Ovary (tissue), 3 donors: ENCODE data around the gene CD74.

ENCODE experiments used
- CTCF ChIP-seq, 3 donors: fragments of 450-650 bp in 2 of 3; fragments of 200-600 bp in 1 of 3; IDR thresholded peaks; one replicate each; pipeline versions ENCODE4 v1.5.1 to v1.8.0; 2016 to 2022; ENCODE audit warnings: antibody characterized with exemption in 3 of 3, mild to moderate bottlenecking in 1 of 3
- EP300 ChIP-seq: sonication (generic); formaldehyde crosslinking; IDR thresholded peaks from one replicate; pipeline ENCODE4 v1.6.1; 2017; ENCODE audit warnings: antibody characterized with exemption
- donor health status: DM: no; HTN: no; CAD: no.

GRCh38 chr5:150402229-150402773, 10.4 kb downstream of the CD74 start:
- TF ChIP-seq CTCF (IDR thresholded peaks at IDR 0.05) (no peak), EP300 (no peak)
